SH-SY5Y (cell line): ENCODE results near the gene AMDHD1.

Source experiments
- GATA2 ChIP-seq: IDR thresholded peaks from 2 replicates; pipeline ENCODE4 v1.6.1; 2011; ENCODE audit warnings: mild to moderate bottlenecking, low read depth, low read length
- GATA3 ChIP-seq: IDR thresholded peaks from 2 replicates; pipeline ENCODE4 v1.6.1; 2011; ENCODE audit warnings: low read depth, mild to moderate bottlenecking, low read length, moderate library complexity

GRCh38 chr12:95942101-95942523 lies 1.0 kb upstream of the AMDHD1 start:
- TF ChIP-seq GATA3 (no peak), GATA2 (no peak)
